ENCODE data around the gene NR2E3. TPM values are rescaled to one million over a fixed set of nuclear protein-coding genes. Genes with fewer than 3 reads are reported as not detected.

The NR2E3 gene
- total and polyA plus RNA-seq, 2 of the 4 experiments (the other 2 are of a cell fraction) = under 0.01 to 0.29 TPM

GRCh38 chr15:71811036-71811736, 832 bp downstream of the NR2E3 start:
- Histone ChIP-seq H4K91ac (ENCODE audit: insufficient read depth, low read depth, low read length) (no peak overlapping the region), H3K9me1 (ENCODE audit: insufficient read depth, low read length) (peaks cover 5% of the 10 kb centered on the region; the same call in 1 of the 2 replicates), H2AK5ac (ENCODE audit: low read depth, low read length) (no peak overlapping the region), H2BK5ac (ENCODE audit: low read depth, low read length, poor library complexity, severe bottlenecking) (no peak overlapping the region), H2AFZ (replicated peaks; ENCODE audit: low read length, poor library complexity) (no peak overlapping the region), H3K18ac (ENCODE audit: low read depth, low read length) (no peak overlapping the region), H3K27me3 (ENCODE audit: control insufficient read depth, insufficient read depth, low read length) (no peaks in the 10 kb centered on the region), H3K79me1 (ENCODE audit: low read depth in 1 of 2, low read length in 2 of 2) (no peaks in the 10 kb centered on the region), H3K27ac (ENCODE audit: insufficient read depth, low read length) (no peak overlapping the region), H3K56ac (ENCODE audit: extremely low read depth, insufficient read depth, low read length) (no peak overlapping the region), H3K9me3 (ENCODE audit: control insufficient read depth, insufficient read depth, low read length) (no peaks in the 10 kb centered on the region), H3K4me1 (ENCODE audit: control insufficient read depth, insufficient read depth, low read length) (peaks cover 15% of the 10 kb centered on the region), H3K14ac (replicated peaks; ENCODE audit: low read depth, low read length) (no peak overlapping the region), H3K4me3 (ENCODE audit: insufficient read depth, low read depth, low read length) (no peak overlapping the region), H4K8ac (ENCODE audit: low read depth in 2 of 2, low read length in 2 of 2) (no peak overlapping the region), H2BK15ac (ENCODE audit: low read depth, low read length) (no peak overlapping the region), H3K9ac (ENCODE audit: low read depth, low read length) (no peak overlapping the region), H2BK120ac (ENCODE audit: low read depth, low read length) (no peak overlapping the region), H2AK9ac (replicated peaks; ENCODE audit: low read depth, low read length, poor library complexity) (no peak overlapping the region), H3K36me3 (ENCODE audit: control insufficient read depth, insufficient read depth, low read length) (no peaks in the 10 kb centered on the region), H3K4me2 (ENCODE audit: low read depth, low read length) (no peak overlapping the region), H2BK20ac (ENCODE audit: low read depth, low read length) (no peak overlapping the region), H3K23ac (ENCODE audit: low read depth, low read length) (no peak overlapping the region), H4K5ac (ENCODE audit: low read depth, low read length) (no peak overlapping the region), H4K20me1 (ENCODE audit: insufficient read depth, low read length) (no peaks in the 10 kb centered on the region), H3K4ac (ENCODE audit: low read depth, low read length) (no peak overlapping the region)
- no peak for TF ChIP-seq MXI1 (IDR thresholded peaks at IDR 0.05; ENCODE audit: borderline replicate concordance, low read depth, low read length)
- no peak for TF ChIP-seq USF2 (IDR thresholded peaks at IDR 0.05; ENCODE audit: low read depth, low read length)
- no peak for TF ChIP-seq BHLHE40 (IDR thresholded peaks at IDR 0.05; ENCODE audit: low read depth, low read length)
- DNase-seq (no peak), ATAC-seq (ENCODE audit: low read depth) (no peak)
- WGBS, 2 experiments (ENCODE audit: extremely low coverage in 2 of 2, insufficient read length in 1 of 2) = 71% methylated on average over 15 of the region's 27 CpGs; no CpG with 5 or more reads in 1 of the 2 experiments
- ChIA-PET CTCF (no interaction called here), POLR2A (ENCODE audit: unreplicated experiment) (no interaction called here)
- intact Hi-C loops (cut with micrococcal nuclease) = no loop called here
- in situ Hi-C loops (cut with MboI; ENCODE audit: low sequenced_read_pairs) = no loop called here
- dilution Hi-C loops (cut with HindIII; ENCODE audit: low sequenced_read_pairs, unreplicated experiment) = no loop called here
- BruUV-seq (replicated peaks) = no TSS peak
